ENCODE results near the gene GDPD3. TPM values are rescaled to one million over a fixed set of nuclear protein-coding genes. Genes with fewer than 3 reads are reported as not detected.

The GDPD3 gene, protein sequence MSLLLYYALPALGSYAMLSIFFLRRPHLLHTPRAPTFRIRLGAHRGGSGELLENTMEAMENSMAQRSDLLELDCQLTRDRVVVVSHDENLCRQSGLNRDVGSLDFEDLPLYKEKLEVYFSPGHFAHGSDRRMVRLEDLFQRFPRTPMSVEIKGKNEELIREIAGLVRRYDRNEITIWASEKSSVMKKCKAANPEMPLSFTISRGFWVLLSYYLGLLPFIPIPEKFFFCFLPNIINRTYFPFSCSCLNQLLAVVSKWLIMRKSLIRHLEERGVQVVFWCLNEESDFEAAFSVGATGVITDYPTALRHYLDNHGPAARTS
- 0.54 and 1.4 TPM in 2 replicates for total RNA-seq

DNA sequence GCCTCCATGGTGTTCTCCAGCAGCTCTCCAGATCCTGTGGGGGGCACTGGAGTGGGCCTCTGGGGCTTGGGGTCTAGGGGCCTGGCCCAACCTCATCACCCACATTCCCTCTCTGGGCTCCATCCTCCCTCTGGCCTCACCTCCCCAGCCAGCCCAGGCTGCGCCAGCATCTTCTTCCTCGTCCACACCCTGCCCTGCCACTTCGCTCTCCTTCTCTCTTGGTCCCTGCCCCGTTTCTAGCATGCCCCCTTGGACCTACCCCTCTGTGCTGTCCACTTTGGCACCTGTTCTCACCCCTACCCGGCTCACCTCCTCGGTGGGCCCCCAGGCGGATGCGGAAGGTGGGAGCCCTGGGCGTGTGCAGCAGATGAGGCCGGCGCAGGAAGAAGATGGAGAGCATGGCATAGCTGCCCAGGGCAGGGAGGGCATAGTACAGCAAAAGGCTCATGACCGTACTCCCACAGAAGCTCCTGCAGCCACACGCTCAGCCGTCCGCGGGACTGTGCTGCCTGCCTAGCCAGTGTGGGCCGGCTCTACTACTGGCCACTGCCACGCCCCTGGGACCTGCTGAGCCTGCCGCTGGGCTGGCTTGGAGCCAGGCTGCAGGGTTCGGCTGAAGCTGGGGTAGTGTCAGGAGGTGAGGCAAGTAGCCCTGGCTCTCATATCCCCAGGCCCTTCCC is at the start of gene GDPD3:
GDPD3 (minus strand) TSS at position 507 of the 680 bp plus-strand sequence; CDS start at position 448, 59 bp downstream.

DNA sequence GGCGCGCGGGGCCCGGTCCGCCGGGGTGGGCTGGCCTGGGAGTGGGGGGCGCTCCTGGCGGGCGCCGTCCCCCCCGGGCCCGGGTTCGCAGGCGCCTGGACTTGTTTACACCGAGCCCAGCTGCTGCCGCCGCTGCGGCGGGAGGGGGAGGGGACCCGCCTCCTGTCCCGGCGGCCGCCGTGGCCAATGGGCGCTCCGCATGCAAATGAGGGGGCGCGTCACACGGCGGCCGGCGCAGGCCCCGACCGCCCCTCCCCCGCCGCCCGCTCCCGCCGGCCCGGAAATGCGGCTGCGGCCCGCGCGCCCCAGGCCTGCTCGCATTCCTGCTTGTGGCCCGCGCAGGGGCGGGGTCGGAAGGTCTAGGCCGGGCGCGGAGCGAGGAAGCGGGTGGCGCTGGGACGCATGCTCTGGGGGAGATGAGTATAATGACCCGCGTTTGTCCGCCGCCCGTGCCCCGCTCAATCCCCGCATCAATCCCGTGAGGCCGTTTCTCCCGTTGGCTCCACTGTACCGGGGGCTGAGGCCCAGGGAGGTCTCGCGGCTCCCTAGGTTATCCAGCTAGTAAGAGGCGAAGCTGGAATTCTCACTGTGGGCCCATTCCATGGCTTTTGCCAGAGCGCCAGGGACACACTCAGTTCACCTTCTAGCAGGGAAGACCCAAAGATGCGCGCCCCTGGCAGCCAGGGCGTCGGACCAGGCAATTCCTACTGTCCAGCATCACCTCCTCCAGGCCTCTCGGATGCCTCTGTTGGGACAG is 17.1 kb downstream of the GDPD3 start, which contains the start of gene YPEL3:
YPEL3 (minus strand) TSS at position 109 of the 757 bp plus-strand sequence. CDS start 731 bp downstream, outside the sequence.

DNA sequence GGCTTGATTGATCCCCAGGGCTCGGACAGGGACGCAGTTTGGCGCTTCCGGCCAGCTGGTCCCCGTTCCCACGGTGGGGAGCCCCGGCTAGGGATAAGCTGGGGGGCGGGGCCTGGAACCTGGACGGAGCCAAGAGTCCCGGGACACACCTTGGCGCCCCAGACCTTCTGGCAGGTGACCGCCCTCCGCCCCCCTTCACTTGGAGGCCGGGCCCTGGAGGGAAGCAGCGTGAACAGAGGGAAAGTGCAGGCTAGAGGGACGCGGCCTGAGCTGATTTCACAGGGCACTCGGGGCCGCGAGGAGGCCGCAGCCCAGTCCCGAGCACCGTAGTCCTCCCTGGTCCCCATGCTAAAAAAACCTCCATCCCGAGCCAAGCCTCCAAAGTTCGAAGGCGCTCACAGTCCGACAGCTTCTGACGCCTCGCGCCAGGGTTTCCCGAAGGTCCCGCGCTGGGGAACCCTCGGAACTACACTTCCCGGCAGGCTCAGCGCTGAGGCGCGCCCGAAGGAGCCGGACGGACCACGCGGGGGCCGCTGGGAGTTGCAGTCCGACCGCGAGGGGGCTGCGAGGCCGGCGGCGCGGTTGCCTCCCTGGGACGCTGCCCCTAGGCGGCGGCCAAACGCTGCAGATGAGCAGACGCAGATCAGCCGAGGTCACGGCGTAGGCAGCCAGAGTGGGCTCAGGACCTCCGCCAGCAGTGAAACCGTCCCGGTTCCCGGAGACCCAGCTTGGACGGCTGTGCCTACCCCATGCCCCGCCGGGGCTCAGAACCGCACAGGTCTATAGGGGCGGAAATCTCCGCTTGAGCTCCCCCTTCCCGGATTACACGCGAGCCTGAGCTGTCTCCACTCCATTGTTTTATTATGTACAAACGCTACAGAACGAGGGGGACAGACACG is 21.6 kb downstream of the GDPD3 start, which contains the start of gene TBX6:
TBX6 (minus strand) TSS at position 451 of the 899 bp plus-strand sequence. CDS start 731 bp downstream, outside the sequence.

GRCh38 chr16:30075503-30076275 is 37.6 kb downstream of the GDPD3 start, which contains the start of gene PPP4C:
Gene PPP4C, plus strand, starts transcription at chr16:30075994. Its CDS starts 384 bp downstream, at chr16:30076378.

GRCh38 chr16:30065102-30065942 is 48.0 kb downstream of the GDPD3 start, which contains the start of gene ALDOA:
Gene ALDOA, plus strand, starts transcription at chr16:30065760. Its CDS starts 1,138 bp downstream, at chr16:30066898.

Other genes starting within 250 kb of the GDPD3 start
- 1.8 and 2.6 TPM in 2 replicates for gene SEZ6L2, start 214.0 kb downstream of the GDPD3 start, total RNA-seq
- 3.1 and 4.8 TPM in 2 replicates for gene ASPHD1, start 213.0 kb downstream of the GDPD3 start, total RNA-seq
- 11.3 and 12.0 TPM in 2 replicates for gene KCTD13, start 187.3 kb downstream of the GDPD3 start, total RNA-seq
- 74.1 and 77.0 TPM in 2 replicates for gene TMEM219, start 151.5 kb downstream of the GDPD3 start, total RNA-seq
- 32.4 and 35.7 TPM in 2 replicates for gene TAOK2, start 139.7 kb downstream of the GDPD3 start, total RNA-seq
- gene HIRIP3, start 117.9 kb downstream of the GDPD3 start, total RNA-seq: 4.1 and 5.4 TPM in 2 replicates
- 26.7 and 26.9 TPM in 2 replicates for gene INO80E, start 117.3 kb downstream of the GDPD3 start, total RNA-seq
- gene DOC2A, start 102.5 kb downstream of the GDPD3 start, total RNA-seq: under 0.01 and 0.13 TPM in 2 replicates
- gene C16orf92, start 90.3 kb downstream of the GDPD3 start, total RNA-seq: not detected in 2 replicates
- 0.11 and 0.26 TPM in 2 replicates for gene TLCD3B, start 82.3 kb downstream of the GDPD3 start, total RNA-seq
- gene ALDOA, start 47.8 kb downstream of the GDPD3 start, total RNA-seq: 828 and 846 TPM in 2 replicates
- gene PPP4C, start 37.5 kb downstream of the GDPD3 start, total RNA-seq: 144 and 150 TPM in 2 replicates
- gene TBX6, start 21.6 kb downstream of the GDPD3 start, total RNA-seq: 0.11 and 0.39 TPM in 2 replicates
- 18.7 and 24.6 TPM in 2 replicates for gene YPEL3, start 17.3 kb downstream of the GDPD3 start, total RNA-seq
- 63.0 and 74.6 TPM in 2 replicates for gene MAPK3, start 9.7 kb upstream of the GDPD3 start, total RNA-seq
- 1.2 and 1.3 TPM in 2 replicates for gene CORO1A, start 70.1 kb upstream of the GDPD3 start, total RNA-seq
- 25.1 and 63.9 TPM in 2 replicates for gene BOLA2B, start 80.1 kb upstream of the GDPD3 start, total RNA-seq
- 11.6 and 14.0 TPM in 2 replicates for gene SLX1A, start 80.3 kb upstream of the GDPD3 start, total RNA-seq
- gene SULT1A3, start 85.7 kb upstream of the GDPD3 start, total RNA-seq: 2.8 and 3.1 TPM in 2 replicates
- 1.9 and 4.1 TPM in 2 replicates for gene NPIPB13, start 134.9 kb upstream of the GDPD3 start, total RNA-seq
- 31.7 and 34.2 TPM in 2 replicates for gene CD2BP2, start 241.8 kb upstream of the GDPD3 start, total RNA-seq

Measured in articular chondrocyte of knee joint (primary cell).